ENCODE measurements around the gene SLC35F6.

DNA sequence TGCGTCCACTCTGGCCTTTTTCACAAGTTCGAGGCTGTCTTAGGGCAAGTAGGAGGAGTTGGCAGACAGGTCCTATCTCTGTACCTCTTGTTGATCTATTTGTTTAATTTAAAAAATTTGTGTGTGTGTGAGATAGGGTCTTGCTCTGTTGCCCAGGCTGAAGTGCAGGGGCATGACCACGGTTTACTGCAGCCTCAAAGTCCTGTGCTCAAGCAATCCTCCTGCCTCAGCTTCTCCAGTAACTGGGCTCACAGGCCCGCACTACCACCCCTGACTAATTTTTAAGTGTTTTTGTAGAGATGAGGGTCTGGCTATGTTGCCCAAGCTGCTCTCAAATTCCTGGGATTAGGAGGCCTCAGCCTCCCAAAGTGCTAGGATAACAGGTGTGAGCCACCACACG lies 4.2 kb upstream of the SLC35F6 start:
- TF ChIP-seq, protein P1, sequence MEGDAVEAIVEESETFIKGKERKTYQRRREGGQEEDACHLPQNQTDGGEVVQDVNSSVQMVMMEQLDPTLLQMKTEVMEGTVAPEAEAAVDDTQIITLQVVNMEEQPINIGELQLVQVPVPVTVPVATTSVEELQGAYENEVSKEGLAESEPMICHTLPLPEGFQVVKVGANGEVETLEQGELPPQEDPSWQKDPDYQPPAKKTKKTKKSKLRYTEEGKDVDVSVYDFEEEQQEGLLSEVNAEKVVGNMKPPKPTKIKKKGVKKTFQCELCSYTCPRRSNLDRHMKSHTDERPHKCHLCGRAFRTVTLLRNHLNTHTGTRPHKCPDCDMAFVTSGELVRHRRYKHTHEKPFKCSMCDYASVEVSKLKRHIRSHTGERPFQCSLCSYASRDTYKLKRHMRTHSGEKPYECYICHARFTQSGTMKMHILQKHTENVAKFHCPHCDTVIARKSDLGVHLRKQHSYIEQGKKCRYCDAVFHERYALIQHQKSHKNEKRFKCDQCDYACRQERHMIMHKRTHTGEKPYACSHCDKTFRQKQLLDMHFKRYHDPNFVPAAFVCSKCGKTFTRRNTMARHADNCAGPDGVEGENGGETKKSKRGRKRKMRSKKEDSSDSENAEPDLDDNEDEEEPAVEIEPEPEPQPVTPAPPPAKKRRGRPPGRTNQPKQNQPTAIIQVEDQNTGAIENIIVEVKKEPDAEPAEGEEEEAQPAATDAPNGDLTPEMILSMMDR (IDR thresholded peaks at IDR 0.05; ENCODE audit: low read length), result no peak
- no peak for TF ChIP-seq EZH2 (optimal IDR thresholded peaks at IDR 0.05; ENCODE audit: low read depth, low read length)
- TF ChIP-seq EZH2phosphoT487 (IDR thresholded peaks at IDR 0.05; ENCODE audit: low read length), result no peak

All from MM.1S (cell line).